GM18499 (cell line): Measurements from ENCODE around the gene VAV2.

Experiments
- ATAC-seq: cut with Tn5 transposase; IDR thresholded peaks from one replicate; pipeline ENCODE4 v1.9.1; 2021; ENCODE audit warnings: moderate number of reproducible peaks; ENCODE audit not compliant: insufficient read depth, unreplicated experiment

Gene VAV2

DNA sequence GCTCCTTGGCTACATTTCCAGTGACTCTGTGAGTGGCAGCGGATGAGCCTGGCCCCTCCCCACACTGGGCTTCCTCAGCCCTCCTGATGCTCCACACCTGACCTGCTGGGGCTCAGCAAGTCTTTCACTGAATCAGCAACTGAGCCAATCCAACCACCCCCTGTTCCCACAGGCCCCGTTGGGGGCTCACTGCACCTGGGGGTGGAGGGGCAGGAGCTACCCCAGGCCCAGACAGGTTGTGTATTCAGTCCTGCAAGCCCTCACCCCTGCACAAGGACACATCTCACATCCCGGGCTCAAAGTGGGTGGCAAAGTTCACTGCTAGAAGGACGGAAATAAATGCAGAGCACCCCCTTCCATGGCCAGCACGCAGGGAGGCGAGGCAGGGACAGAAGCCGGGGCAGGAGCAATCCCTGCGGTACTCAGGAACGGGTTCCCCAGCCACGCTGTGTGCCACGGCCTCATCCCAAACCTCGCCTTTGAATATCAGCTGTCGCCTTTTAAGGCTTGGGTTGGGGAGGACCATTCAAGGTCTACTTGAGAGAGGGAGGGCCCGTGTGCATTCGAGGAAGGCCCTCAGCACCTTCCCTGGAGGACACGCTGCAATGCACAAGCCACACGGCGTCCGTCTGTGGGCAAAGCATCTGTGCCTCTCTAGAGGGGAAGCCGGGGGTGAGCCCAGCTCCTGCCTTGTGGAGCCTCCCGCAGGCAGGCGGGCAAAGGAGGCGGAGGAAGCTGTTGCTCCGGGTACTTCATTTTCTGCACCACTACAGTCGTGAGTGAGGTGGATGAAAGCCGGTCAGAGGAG lies 179.0 kb downstream of the VAV2 start:
- ATAC-seq, result no peak

DNA sequence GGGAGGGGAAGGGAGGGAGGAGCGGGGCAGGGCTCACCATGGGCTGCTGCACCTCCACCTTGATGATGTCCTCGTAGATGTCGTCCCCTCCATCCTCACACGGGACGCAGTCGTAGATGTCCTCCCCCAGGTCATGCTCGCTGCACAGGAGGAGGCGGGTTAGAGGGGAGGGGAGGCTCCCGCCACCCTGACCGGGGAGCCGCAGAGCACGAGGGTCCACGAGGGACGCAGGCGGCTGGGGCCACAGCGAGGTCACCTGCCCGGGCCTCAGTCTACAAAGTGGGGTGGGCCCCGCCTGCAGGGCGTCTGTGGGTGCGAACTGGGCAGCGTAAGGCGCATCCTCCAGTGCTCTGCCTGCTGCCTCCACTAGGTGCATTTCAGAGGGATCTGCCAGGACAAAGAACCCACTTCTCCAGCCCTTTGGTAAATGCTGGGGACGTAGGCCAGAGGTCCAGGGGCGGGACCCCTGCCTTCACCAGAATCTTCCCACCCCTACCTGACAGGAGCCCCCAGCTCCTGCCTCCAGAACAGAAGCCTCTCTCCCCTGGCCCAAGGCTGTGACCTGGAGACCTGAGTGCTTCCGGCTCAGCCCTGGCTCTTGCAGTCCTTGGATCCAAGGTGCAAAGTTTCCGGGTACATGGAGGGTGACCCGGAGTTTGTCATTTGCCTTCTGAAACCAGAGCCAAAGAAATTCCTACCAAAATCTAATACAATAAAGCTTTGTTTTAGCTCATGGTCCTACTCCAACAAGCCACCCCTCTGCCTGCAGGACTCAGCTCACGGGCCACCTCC lies 179.9 kb downstream of the VAV2 start:
- ATAC-seq, result no peak

DNA sequence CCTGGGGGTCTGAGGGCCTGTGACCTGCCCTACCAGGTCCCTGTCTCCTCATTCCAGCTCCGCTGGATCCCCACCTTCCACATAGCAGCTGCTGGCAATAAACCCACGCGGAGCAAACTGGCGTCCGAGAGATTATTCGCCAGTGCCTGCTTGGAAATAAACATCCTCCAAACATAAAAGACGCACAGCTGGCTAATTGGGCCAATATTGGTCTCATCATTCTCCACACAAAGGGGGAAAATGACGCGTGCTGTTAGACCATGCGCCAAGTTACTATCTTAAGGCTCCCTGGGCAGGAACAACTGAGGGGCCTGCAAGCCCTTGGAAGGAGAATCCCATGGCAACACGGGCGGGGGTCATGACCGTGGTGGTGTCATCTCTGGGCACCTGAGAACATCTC lies 180.7 kb downstream of the VAV2 start:
- ATAC-seq, result no peak

DNA sequence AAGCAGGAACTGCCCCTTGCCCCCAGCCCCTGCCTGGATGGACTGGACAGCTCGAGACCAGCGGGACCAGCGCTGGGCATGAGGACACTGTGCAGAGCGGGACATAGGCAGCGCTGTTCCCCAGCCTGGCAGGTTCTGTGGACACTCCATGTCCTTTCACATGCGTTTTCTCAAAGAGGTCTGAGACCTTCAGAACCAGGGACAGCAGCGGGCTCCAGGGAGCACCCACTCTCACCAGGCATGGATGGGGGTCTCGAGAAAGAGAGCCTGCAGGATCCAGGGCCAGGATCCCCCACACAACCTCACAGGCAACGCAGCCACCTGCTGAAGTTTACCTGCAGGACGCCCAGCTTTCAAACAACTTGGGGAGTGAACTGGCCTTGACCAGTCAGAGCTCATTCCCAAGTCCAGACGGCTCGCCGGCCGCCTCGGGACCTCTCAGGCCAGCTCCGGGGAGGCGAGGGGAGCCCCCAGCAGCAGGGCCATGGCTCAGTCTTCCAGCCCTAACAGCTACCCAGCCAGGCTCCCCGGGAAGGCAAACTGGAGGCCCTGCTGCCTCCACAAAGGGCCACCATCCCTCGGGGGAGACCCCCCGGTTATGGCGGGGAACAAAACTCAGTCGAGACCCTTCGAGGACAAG lies 181.4 kb downstream of the VAV2 start:
- no peak for ATAC-seq

DNA sequence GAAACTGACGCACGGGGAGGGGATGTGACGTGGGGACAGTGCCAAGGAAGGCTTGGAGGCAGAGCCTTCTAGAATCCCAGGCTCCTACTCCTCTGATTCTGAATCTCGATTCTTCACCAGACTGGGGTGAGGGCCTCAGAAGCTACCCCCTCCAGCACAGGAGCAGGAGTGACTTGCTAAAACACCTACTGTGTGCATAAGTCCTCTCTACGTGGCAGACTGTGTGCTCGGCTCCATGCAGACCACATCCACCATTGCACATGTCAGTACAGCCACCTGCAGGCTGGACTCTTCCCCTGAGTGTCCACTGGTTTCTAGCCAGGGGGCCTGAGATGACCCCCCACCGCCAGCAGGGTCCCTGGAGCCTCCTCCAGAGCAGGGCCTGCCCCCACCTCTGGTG lies 182.8 kb downstream of the VAV2 start:
- no peak for ATAC-seq

DNA sequence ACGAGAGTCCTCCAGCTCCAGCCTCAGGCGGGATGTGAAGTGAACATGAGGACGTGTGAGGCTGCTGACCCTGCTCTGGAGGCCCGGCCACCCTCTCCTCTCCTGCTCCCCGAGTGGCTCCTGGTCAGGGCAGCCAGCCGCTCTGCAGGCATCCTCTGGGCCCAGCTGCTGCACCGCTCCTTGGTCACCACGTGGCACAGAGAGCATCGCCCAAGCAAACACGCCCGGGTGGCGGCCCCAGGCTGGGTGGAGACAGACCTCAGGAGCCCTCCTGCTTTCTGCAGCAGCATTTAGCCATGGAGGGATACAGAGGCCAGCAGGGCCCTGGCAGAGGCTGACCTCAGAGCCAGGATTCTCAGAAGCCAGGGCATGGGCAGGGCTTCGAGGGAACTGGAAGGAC lies 184.3 kb downstream of the VAV2 start:
- no peak for ATAC-seq

DNA sequence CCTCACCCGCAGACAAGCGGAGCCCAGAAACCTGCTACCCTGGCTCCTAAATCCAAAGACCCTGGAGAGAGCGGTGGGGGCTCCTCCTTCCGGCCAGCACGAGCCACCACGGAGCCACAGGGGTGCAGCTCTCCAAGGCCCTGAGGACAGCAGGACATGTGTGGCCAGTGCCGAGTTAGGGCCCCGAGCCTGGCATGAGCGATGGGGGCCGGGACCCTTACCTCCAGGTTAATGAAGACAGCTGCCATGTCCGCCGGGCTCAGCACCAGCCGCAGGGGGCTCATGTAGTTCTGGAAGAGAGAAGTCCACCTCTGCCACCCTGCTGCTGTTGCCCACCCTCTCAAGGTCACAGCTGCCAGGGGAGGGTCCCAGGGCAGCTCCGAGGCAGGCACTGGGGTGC lies 185.1 kb downstream of the VAV2 start:
- ATAC-seq, result no peak

DNA sequence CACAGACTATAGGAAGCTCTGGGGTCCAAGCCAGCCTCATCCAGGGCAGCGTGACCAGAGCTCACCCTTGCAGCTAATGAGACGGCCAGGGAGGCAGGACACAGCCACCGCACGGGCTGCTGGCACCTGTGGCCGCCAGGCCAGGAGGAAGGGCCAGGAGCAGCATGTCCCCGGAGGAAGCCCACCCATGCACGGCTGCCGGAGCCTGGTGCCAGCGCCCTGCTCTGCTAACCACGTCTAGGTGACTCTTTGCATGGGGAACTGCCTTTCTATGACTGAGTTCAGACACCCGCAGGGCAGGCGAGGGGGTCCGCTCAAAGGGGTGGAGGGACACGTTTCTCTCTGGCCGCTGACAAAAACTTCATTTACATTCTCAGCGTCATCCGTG lies 185.5 kb downstream of the VAV2 start:
- ATAC-seq, result no peak

DNA sequence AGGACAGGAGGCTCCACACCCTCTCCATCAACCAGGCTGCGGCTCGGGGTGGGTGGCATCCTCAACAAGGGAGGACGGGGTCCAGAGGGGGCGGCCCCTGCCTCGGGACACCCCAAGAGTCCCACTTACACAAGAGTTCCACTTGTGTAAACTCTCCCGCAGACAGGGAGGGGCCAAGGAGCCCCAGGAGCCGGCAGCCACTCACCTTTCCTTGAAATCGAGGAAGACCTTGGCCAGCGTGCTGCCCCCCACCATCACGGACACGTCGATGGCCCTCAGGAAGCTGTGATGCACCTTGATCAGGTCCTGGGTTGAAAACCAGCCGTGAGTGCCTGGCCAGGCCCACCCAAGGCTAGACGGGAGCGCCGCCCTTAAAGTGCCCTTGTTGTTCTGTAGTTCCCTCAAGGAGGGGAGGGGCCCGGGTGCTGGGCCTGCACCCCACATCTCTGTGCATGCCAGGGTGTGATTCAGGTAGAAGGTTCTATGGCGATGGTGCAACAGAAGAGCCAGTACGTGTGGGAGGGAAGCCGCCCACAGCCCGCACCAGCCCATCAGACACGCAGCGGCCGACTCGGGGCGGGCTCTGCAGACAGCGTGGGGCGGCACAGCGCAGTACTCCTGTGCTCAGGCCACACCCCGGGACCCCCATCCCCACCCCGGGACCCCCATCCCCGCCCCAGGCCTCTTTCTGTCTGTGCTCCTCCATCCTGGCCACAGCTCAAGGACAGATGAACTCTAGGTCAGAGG lies 186.1 kb downstream of the VAV2 start:
- ATAC-seq, result no peak

DNA sequence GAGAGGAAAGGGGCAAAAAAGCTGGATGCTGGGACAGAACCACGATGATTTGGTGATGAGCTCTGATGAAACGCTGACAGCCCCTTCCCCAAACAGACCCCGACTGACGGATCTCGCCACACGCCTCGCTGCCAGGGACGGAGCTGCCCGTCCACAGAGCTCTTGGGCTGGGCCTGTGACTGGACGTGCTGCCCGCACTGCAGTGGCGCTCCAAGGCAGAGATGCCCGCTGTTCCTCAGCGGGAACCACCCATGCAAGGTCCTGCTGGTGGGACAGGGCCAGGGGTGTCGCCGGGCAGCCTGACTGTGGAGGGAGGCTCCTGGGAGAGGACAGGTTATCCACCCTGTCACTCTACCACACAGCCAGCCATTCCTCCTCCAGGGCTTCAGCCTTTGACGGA lies 187.9 kb downstream of the VAV2 start:
- ATAC-seq, result no peak

DNA sequence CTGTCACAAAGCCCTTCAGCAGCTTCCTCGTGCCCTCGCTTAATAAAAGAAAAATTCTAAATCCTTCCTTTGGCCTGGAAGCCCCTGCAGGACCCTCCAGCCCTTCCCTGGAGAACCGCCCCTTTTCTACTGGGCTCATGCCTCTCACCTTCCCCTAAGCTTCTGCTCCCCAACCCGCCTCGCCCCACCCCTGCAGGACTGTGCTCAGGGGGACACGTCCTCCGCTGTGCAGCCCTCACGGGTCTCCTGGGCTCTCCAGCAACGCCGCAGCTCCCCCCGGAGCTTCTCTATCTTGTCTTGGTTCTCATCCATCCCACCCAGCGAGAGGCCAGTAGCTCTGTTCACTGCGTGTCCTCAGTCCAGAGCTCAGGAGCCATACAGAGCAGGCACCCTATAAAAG lies 188.4 kb downstream of the VAV2 start:
- no peak for ATAC-seq

DNA sequence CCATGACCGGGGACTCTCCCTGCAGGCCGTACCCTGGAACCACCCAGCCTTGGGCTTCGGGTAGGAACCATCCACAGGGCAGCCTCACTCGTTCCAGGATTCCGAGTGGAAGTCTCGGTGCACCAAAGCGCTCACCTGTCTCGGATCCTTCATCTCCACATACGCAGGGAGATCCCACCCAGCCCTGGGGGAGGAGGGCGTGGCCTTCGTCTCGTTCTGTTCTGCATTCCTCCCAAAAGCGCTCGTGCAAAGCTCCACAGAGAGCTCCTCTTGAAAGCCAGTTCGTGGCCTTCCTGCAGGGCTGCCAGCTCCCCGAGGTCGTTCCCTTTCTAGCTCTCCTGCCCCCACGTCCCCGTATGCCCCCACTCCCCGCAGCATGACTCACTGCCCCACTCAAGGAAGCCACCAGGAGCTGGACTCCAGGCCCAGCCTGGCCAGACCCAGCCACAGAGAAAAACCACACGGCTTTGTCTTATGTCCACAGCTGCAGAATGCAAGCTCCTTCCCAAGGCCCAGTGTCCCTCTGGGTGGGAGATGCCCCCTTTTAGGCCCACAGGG lies 189.0 kb downstream of the VAV2 start:
- ATAC-seq, result no peak

DNA sequence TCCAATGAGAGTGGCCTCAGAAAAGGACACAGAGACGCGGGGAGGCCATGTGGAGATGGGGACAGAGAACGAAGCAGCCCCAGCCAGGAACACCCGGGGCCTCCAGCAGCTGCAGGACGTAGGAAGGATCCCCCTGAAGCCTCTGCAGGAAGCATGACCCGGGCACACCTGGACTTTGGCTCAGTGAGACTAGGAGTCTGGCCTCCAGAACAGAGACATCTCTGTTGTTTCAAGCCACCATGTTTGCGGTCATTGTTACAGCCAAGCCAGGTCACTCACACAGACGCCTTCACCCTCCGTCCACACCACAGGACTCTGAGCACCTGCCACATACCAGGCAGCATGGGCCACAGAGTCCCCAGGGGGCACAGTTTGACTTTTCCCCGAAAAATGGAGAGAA lies 190.4 kb downstream of the VAV2 start:
- ATAC-seq, result no peak

DNA sequence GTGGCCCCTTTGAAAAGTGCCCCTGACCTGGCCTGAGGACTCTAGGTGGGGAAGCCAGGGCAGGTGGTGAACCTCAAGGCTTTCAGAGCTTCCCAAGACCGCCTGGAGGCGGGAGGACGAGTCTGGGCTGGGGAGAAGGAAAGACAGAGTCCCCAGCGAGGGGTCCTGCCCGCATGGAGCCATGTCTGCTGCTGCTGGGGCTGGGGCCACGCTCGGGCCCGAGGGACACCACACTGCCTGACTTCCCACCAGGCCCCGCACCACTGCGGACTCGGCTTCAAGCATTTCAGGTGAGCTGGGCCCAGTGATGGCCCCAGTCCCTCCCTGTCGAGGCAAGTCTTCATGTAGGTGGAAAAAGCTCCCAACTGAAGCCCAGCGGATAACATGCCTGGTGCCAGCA lies 191.9 kb downstream of the VAV2 start:
- no peak for ATAC-seq

DNA sequence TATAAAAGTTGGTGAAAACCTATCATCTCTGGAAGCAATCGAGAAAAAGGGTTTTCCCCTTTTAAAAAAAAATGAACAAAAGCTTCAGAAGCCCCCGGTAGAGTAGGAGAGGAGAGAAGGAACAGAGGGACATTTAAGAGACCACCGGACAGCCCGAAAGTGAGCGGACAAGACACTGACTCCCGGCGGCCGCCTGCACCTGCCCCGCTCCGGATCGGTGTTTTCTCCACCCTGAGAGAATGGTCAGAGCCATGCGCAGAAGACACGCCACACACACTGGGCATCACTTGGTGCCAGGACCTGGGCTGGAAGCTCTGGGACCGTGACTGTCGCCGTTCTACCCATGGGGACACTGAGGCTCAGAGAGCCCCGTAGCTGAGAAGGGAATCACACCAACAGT lies 192.4 kb downstream of the VAV2 start:
- ATAC-seq, result no peak

DNA sequence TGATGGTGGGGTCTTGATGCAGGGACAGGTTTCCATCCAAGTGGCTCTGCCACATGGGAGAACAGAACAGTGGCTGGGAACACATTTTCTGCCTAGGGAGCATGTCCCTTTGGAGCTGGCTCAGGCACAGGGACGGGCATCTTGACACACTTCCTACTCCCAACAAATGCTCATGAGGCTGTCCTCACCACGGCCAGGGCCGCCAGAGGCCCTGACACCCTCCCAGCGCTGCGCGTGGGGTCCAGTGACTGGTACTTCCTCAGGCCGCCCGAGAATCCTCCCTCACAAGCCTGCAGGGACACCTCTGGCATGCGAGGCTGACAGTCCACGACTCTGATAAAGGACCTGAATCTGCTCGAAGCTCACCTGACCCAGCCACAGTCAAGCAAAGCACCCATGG lies 193.0 kb downstream of the VAV2 start:
- ATAC-seq, result no peak

DNA sequence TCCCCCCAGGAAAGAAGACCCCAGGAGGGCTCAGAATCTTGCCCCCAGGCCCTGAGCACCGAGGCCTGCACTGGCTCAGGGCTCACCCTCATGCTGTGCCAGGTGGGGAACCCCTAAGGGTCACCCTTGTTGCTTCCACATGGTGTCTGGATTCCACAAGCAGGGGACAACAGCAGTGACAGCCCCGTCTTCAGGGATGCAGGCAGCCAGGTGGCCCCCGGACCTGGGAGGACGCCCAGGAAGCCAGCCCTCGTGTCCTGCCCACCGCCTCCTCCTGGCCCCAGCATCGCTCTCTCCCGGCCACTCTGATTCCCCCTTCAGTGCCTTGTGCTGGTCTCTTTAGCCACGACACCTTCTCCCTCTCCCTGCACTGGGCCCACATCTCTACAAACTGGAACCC lies 194.0 kb downstream of the VAV2 start:
- ATAC-seq, result no peak

DNA sequence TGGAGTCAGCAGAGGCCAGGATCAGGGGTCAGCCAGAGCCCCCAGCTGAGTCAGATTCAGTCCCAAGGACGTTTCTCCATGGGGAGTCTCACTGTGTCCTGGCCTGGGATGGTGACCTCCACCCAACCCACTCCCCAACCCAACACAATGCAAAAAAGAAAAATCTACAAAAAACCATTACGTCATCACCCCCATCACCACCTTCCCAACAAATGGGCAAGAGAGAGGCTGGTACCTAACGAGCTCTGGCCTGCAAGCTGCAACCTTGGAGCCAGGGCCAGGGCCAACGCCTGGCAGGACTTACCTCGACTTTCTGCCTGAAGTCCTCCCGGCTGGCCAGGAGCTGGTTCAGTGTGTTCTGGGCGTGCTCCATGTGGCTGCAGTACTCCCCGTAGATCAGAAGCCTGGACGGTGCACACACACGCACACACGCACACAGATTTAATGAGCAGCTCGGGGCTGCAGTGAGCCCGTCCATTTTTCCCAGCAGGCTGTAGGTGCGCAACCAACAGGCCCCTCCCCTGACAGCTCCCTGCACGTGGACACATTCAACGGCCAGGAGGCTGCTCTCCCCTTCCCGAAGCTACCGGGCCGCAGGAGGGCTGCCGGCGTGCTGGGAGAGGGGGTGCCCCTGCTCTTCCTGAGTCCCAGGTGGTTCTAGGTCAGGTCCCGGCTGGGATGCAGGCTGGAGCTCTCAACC lies 194.6 kb downstream of the VAV2 start:
- no peak for ATAC-seq

DNA sequence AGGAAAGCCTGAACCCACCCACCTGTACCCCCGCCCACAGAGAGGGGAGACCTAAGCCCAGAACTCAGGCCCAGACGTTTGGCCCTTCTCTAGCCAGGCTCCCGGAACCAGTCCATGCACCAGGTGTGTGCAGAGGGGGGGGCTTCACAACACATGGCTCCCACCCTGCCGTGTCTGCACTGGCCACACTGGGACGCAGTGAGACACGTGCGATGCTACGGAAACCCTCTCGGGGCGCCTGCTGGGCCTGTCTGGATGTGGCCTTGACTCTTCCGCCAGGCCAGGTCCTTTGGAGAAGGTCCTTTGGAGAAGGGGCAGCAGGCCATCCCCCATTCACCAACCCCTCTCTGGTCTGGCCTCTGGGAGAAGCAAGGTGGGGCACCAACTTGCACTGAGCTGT lies 195.6 kb downstream of the VAV2 start:
- ATAC-seq, result no peak

DNA sequence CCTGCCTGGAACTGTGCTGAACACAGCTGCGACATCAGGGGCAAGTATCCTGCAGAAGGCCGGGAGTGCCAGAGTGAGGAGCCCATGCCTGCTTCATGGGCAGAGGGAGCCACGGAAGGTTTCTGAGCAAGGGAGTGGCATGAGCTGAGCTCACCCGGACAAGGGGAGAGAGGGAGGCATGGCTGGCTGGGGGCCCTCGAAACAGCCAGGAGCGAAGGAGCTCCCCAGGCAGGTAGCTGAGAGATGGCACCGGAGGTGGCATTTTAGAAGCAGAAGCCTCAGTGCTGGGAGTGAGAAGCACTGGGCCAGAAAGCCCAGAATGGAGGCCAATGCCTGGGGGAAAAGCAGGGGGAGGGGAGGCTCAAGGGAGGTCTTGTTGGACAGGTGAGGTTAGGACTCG lies 197.1 kb downstream of the VAV2 start:
- ATAC-seq, result no peak
